GM12878 (cell line): Measurements from ENCODE around the gene EXPH5.

Source experiments
- CHD4 ChIP-seq: fragments of 200-600 bp; sonication (generic); IDR thresholded peaks from 2 replicates; pipeline ENCODE4 v1.6.1; 2016; ENCODE audit warnings: mild to moderate bottlenecking
- EZH2 ChIP-seq: IDR thresholded peaks from 2 replicates; pipeline ENCODE4 v1.6.1; 2012; ENCODE audit warnings: low read depth, mild to moderate bottlenecking, control low read depth, inconsistent platforms, low read length, borderline replicate concordance; ENCODE audit not compliant: control insufficient read depth
- HDAC2 ChIP-seq: fragments of 200-600 bp; sonication (generic); IDR thresholded peaks from 2 replicates; pipeline ENCODE4 v1.6.1; 2017
- POLR2A ChIP-seq: IDR thresholded peaks from 2 replicates; pipeline ENCODE4 v1.6.1; 2011; ENCODE audit warnings: low read depth, mild to moderate bottlenecking, low read length
- SMARCA5 ChIP-seq: fragments of 450-650 bp; IDR thresholded peaks from 2 replicates; pipeline ENCODE4 v1.6.1; 2017; ENCODE audit warnings: mild to moderate bottlenecking
- SUZ12 ChIP-seq: fragments of 200-600 bp; sonication (generic); IDR thresholded peaks from one replicate; pipeline ENCODE4 v1.6.1; 2018; ENCODE audit warnings: antibody characterized with exemption, mild to moderate bottlenecking; ENCODE audit not compliant: unreplicated experiment
- TF ChIP-seq, protein P1 (sequence below): fragments of 450-650 bp; IDR thresholded peaks from 2 replicates; pipeline ENCODE4 v1.6.1; 2014; ENCODE audit warnings: mild to moderate bottlenecking
- TF ChIP-seq, protein P2 (sequence below): fragments of 450-650 bp; IDR thresholded peaks from 2 replicates; pipeline ENCODE4 v1.6.1; 2016; ENCODE audit warnings: mild to moderate bottlenecking, moderate library complexity, borderline replicate concordance
- TF ChIP-seq, protein P3 (sequence below), 3 experiments: IDR thresholded peaks in 2 of 3; conservative IDR thresholded peaks in 1 of 3; 2 replicates each; pipeline ENCODE4 v1.5.1; 2011; ENCODE audit warnings: low read depth in 3 of 3, low read length in 3 of 3, mild to moderate bottlenecking in 3 of 3, control low read depth in 2 of 3, moderate library complexity in 2 of 3, inconsistent platforms in 1 of 3, mixed read lengths in 1 of 3; ENCODE audit not compliant: control insufficient read depth in 2 of 3, insufficient read depth in 1 of 3; ENCODE audit errors: extremely low read depth in 1 of 3
- TF ChIP-seq, protein P4 (sequence below): fragments of 450-650 bp; IDR thresholded peaks from 2 replicates; pipeline ENCODE4 v1.6.1; 2017; ENCODE audit warnings: mild to moderate bottlenecking

DNA sequence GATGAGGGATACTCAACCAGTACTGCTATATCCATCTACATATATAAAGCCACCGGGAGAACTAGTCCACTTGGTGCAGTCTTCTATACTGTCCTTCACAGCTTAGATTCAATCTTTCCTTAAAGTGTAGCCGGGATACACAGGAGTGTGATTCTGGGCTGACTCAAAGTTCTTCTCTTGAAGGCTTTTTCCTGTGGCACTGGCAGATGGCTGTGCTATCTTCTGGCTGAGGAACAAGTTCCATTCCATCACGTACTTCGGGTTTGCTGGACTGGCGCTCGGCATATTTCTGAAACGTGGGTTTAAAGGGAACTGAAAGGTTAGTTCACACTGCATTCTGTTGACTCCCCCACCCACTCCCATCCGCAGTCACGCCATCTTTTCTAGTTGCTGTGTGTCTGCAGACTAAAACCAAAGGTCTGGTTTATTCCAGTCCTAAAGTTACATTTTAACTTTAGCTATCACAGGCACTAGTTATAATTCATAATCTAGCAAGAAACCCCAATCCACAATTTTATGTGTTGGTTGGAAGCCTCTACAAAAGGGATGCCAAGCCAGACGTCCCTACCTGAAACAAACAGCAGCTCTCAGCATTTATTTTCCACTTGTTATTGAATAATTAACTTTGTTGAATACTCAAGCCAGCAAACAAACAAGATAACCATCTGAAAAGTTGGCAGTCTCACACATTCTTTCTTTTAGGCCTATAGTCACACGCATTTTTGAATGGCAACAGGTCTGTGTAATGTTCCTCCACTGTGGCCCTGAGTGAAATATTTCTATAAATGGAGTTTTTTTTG lies 118.7 kb downstream of the EXPH5 start:
- TF ChIP-seq, protein P1, sequence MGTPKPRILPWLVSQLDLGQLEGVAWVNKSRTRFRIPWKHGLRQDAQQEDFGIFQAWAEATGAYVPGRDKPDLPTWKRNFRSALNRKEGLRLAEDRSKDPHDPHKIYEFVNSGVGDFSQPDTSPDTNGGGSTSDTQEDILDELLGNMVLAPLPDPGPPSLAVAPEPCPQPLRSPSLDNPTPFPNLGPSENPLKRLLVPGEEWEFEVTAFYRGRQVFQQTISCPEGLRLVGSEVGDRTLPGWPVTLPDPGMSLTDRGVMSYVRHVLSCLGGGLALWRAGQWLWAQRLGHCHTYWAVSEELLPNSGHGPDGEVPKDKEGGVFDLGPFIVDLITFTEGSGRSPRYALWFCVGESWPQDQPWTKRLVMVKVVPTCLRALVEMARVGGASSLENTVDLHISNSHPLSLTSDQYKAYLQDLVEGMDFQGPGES: no peak
- no peak for TF ChIP-seq POLR2A
- no peak for TF ChIP-seq SMARCA5
- no peak for TF ChIP-seq SUZ12
- TF ChIP-seq CHD4: no peak
- TF ChIP-seq, protein P2, sequence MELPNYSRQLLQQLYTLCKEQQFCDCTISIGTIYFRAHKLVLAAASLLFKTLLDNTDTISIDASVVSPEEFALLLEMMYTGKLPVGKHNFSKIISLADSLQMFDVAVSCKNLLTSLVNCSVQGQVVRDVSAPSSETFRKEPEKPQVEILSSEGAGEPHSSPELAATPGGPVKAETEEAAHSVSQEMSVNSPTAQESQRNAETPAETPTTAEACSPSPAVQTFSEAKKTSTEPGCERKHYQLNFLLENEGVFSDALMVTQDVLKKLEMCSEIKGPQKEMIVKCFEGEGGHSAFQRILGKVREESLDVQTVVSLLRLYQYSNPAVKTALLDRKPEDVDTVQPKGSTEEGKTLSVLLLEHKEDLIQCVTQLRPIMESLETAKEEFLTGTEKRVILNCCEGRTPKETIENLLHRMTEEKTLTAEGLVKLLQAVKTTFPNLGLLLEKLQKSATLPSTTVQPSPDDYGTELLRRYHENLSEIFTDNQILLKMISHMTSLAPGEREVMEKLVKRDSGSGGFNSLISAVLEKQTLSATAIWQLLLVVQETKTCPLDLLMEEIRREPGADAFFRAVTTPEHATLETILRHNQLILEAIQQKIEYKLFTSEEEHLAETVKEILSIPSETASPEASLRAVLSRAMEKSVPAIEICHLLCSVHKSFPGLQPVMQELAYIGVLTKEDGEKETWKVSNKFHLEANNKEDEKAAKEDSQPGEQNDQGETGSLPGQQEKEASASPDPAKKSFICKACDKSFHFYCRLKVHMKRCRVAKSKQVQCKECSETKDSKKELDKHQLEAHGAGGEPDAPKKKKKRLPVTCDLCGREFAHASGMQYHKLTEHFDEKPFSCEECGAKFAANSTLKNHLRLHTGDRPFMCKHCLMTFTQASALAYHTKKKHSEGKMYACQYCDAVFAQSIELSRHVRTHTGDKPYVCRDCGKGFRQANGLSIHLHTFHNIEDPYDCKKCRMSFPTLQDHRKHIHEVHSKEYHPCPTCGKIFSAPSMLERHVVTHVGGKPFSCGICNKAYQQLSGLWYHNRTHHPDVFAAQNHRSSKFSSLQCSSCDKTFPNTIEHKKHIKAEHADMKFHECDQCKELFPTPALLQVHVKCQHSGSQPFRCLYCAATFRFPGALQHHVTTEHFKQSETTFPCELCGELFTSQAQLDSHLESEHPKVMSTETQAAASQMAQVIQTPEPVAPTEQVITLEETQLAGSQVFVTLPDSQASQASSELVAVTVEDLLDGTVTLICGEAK: no peak
- TF ChIP-seq, protein P3, sequence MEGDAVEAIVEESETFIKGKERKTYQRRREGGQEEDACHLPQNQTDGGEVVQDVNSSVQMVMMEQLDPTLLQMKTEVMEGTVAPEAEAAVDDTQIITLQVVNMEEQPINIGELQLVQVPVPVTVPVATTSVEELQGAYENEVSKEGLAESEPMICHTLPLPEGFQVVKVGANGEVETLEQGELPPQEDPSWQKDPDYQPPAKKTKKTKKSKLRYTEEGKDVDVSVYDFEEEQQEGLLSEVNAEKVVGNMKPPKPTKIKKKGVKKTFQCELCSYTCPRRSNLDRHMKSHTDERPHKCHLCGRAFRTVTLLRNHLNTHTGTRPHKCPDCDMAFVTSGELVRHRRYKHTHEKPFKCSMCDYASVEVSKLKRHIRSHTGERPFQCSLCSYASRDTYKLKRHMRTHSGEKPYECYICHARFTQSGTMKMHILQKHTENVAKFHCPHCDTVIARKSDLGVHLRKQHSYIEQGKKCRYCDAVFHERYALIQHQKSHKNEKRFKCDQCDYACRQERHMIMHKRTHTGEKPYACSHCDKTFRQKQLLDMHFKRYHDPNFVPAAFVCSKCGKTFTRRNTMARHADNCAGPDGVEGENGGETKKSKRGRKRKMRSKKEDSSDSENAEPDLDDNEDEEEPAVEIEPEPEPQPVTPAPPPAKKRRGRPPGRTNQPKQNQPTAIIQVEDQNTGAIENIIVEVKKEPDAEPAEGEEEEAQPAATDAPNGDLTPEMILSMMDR (IDR thresholded peaks at IDR 0.05 in 2 of 3, conservative IDR thresholded peaks at IDR 0.05 in 1 of 3; ENCODE audit: control insufficient read depth in 2 of 3, extremely low read depth in 1 of 3, insufficient read depth in 1 of 3, low read depth in 3 of 3, low read length in 3 of 3): no peak
- no peak for TF ChIP-seq EZH2
- TF ChIP-seq, protein P4, sequence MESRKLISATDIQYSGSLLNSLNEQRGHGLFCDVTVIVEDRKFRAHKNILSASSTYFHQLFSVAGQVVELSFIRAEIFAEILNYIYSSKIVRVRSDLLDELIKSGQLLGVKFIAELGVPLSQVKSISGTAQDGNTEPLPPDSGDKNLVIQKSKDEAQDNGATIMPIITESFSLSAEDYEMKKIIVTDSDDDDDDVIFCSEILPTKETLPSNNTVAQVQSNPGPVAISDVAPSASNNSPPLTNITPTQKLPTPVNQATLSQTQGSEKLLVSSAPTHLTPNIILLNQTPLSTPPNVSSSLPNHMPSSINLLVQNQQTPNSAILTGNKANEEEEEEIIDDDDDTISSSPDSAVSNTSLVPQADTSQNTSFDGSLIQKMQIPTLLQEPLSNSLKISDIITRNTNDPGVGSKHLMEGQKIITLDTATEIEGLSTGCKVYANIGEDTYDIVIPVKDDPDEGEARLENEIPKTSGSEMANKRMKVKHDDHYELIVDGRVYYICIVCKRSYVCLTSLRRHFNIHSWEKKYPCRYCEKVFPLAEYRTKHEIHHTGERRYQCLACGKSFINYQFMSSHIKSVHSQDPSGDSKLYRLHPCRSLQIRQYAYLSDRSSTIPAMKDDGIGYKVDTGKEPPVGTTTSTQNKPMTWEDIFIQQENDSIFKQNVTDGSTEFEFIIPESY: no peak
- TF ChIP-seq HDAC2: no peak
